Measurements from ENCODE around the gene PARD3.
A peak's percentile ranks its signal among the peaks of the same experiment; 100 is the strongest.
"Not testable (repeated sequence)": the region's sequence is repeated elsewhere in the genome, so short reads cannot be mapped to it uniquely, and the experiment has no call there.

Gene PARD3

GRCh38 chr10:34756584-34756983 is 58.5 kb downstream of the PARD3 start:
- Mint-ChIP-seq H3K27ac (no peak overlapping the region), H3K4me3 (no peak overlapping the region), H3K36me3 (no peaks in the 10 kb centered on the region), H3K9me3 (peaks cover 3% of the 10 kb centered on the region), H3K4me1 (no peaks in the 10 kb centered on the region)
- DNase-seq (ENCODE audit: low spot score in 2 of 2), result no peak
- no peak for ATAC-seq

GRCh38 chr10:34753014-34753757 is 61.9 kb downstream of the PARD3 start:
- no peak for DNase-seq (ENCODE audit: low spot score in 2 of 2)
- Mint-ChIP-seq H3K36me3 (no peaks in the 10 kb centered on the region), H3K4me3 (no peak overlapping the region)

GRCh38 chr10:34751272-34751671 is 63.8 kb downstream of the PARD3 start:
- no peaks in the 10 kb centered on the region for H3K9me3 Mint-ChIP-seq
- peaks cover 5% of the 10 kb centered on the region for H3K4me1 Mint-ChIP-seq
- no peak for DNase-seq (ENCODE audit: low spot score in 2 of 2)
- no peak for ATAC-seq
- no peaks in the 10 kb centered on the region for H3K36me3 Mint-ChIP-seq
- H3K4me3 Mint-ChIP-seq, result no peak overlapping the region
- no peak overlapping the region for H3K27ac Mint-ChIP-seq

More at GRCh38 chr10:34753014-34753757, 61.9 kb downstream of the PARD3 start:
- no peaks in the 10 kb centered on the region for H3K9me3 Mint-ChIP-seq
- no peak overlapping the region for H3K27ac Mint-ChIP-seq
- no peak for ATAC-seq
- H3K4me1 Mint-ChIP-seq, result peaks cover 5% of the 10 kb centered on the region

GRCh38 chr10:34750795-34751194 is 64.3 kb downstream of the PARD3 start:
- H3K4me1 Mint-ChIP-seq; H3K27ac Mint-ChIP-seq; DNase-seq (ENCODE audit: low spot score in 2 of 2); H3K4me3 Mint-ChIP-seq; ATAC-seq; H3K9me3 Mint-ChIP-seq; H3K36me3 Mint-ChIP-seq: not testable (repeated sequence)

GRCh38 chr10:34748767-34749166 is 66.3 kb downstream of the PARD3 start:
- peak; percentile 8 for ATAC-seq
- H3K9me3 Mint-ChIP-seq, result no peaks in the 10 kb centered on the region
- DNase-seq (ENCODE audit: low spot score in 2 of 2), result no peak
- no peaks in the 10 kb centered on the region for H3K36me3 Mint-ChIP-seq
- H3K4me3 Mint-ChIP-seq, result no peak overlapping the region
- H3K27ac Mint-ChIP-seq, result no peak overlapping the region
- peaks cover 5% of the 10 kb centered on the region for H3K4me1 Mint-ChIP-seq

GRCh38 chr10:34748357-34748756 is 66.7 kb downstream of the PARD3 start:
- Mint-ChIP-seq H3K27ac (no peak overlapping the region), H3K4me1 (peaks cover 5% of the 10 kb centered on the region), H3K4me3 (no peak overlapping the region), H3K36me3 (no peaks in the 10 kb centered on the region), H3K9me3 (no peaks in the 10 kb centered on the region)
- peak; percentile 28 for ATAC-seq
- no peak for DNase-seq (ENCODE audit: low spot score in 2 of 2)

GRCh38 chr10:34746094-34746493 is 69.0 kb downstream of the PARD3 start:
- H3K4me1 Mint-ChIP-seq, result peaks cover 5% of the 10 kb centered on the region
- no peaks in the 10 kb centered on the region for H3K9me3 Mint-ChIP-seq
- H3K4me3 Mint-ChIP-seq, result no peak overlapping the region
- H3K36me3 Mint-ChIP-seq, result no peaks in the 10 kb centered on the region
- no peak overlapping the region for H3K27ac Mint-ChIP-seq
- DNase-seq (ENCODE audit: low spot score in 2 of 2), result no peak
- no peak for ATAC-seq

- Mint-ChIP-seq H3K4me1 (peaks cover 5% of the 10 kb centered on the region), H3K4me3 (no peak overlapping the region), H3K36me3 (no peaks in the 10 kb centered on the region), H3K27ac (no peak overlapping the region), H3K9me3 (no peaks in the 10 kb centered on the region)
- DNase-seq (ENCODE audit: low spot score in 2 of 2) (no peak), ATAC-seq (no peak)
Measured at GRCh38 chr10:34745244-34745643, 69.9 kb downstream of the PARD3 start.

- Mint-ChIP-seq H3K36me3 (no peaks in the 10 kb centered on the region), H3K4me1 (peaks cover 5% of the 10 kb centered on the region), H3K9me3 (no peaks in the 10 kb centered on the region), H3K27ac (no peak overlapping the region), H3K4me3 (no peak overlapping the region)
- ATAC-seq (no peak), DNase-seq (ENCODE audit: low spot score in 2 of 2) (no peak)
Measured at GRCh38 chr10:34744590-34744989, 70.5 kb downstream of the PARD3 start.

- Mint-ChIP-seq H3K9me3 (no peaks in the 10 kb centered on the region), H3K27ac (no peak overlapping the region), H3K4me3 (no peak overlapping the region), H3K36me3 (no peaks in the 10 kb centered on the region), H3K4me1 (peaks cover 5% of the 10 kb centered on the region)
- no peak for DNase-seq (ENCODE audit: low spot score in 2 of 2)
- ATAC-seq, result no peak
Measured at GRCh38 chr10:34743814-34744213, 71.3 kb downstream of the PARD3 start.

- H3K9me3 Mint-ChIP-seq, result no peaks in the 10 kb centered on the region
- H3K4me1 Mint-ChIP-seq, result no peaks in the 10 kb centered on the region
Measured at GRCh38 chr10:34742456-34742855, 72.6 kb downstream of the PARD3 start.

GRCh38 chr10:34741087-34741486 is 74.0 kb downstream of the PARD3 start:
- H3K4me1 Mint-ChIP-seq; H3K27ac Mint-ChIP-seq; ATAC-seq; H3K9me3 Mint-ChIP-seq; H3K4me3 Mint-ChIP-seq; H3K36me3 Mint-ChIP-seq; DNase-seq (ENCODE audit: low spot score in 2 of 2): not testable (repeated sequence)

More at GRCh38 chr10:34742456-34742855, 72.6 kb downstream of the PARD3 start:
- ATAC-seq (no peak), DNase-seq (ENCODE audit: low spot score in 2 of 2) (no peak)
- H3K36me3 Mint-ChIP-seq, result no peaks in the 10 kb centered on the region
- no peak overlapping the region for H3K27ac Mint-ChIP-seq
- no peak overlapping the region for H3K4me3 Mint-ChIP-seq

GRCh38 chr10:34740321-34740720 is 74.8 kb downstream of the PARD3 start:
- Mint-ChIP-seq H3K4me3 (no peak overlapping the region), H3K36me3 (no peaks in the 10 kb centered on the region), H3K27ac (no peak overlapping the region), H3K4me1 (no peaks in the 10 kb centered on the region), H3K9me3 (no peaks in the 10 kb centered on the region)
- ATAC-seq (no peak), DNase-seq (ENCODE audit: low spot score in 2 of 2) (no peak)

- H3K4me1 Mint-ChIP-seq, result no peaks in the 10 kb centered on the region
- DNase-seq (ENCODE audit: low spot score in 2 of 2) (no peak), ATAC-seq (peak; percentile 11)
- no peaks in the 10 kb centered on the region for H3K9me3 Mint-ChIP-seq
- no peak overlapping the region for H3K27ac Mint-ChIP-seq
- H3K36me3 Mint-ChIP-seq, result no peaks in the 10 kb centered on the region
- no peak overlapping the region for H3K4me3 Mint-ChIP-seq
Measured at GRCh38 chr10:34739915-34740314, 75.2 kb downstream of the PARD3 start.

- no peak overlapping the region for H3K27ac Mint-ChIP-seq
- no peaks in the 10 kb centered on the region for H3K36me3 Mint-ChIP-seq
- no peak overlapping the region for H3K4me3 Mint-ChIP-seq
- no peaks in the 10 kb centered on the region for H3K4me1 Mint-ChIP-seq
- ATAC-seq, result no peak
- no peak for DNase-seq (ENCODE audit: low spot score in 2 of 2)
- no peaks in the 10 kb centered on the region for H3K9me3 Mint-ChIP-seq
Measured at GRCh38 chr10:34737772-34738169, 77.3 kb downstream of the PARD3 start.

- no peak overlapping the region for H3K4me3 Mint-ChIP-seq
- no peaks in the 10 kb centered on the region for H3K9me3 Mint-ChIP-seq
- no peaks in the 10 kb centered on the region for H3K4me1 Mint-ChIP-seq
- H3K27ac Mint-ChIP-seq, result no peak overlapping the region
- no peak for ATAC-seq
- no peak for DNase-seq (ENCODE audit: low spot score in 2 of 2)
- no peaks in the 10 kb centered on the region for H3K36me3 Mint-ChIP-seq
Measured at GRCh38 chr10:34736976-34737771, 77.9 kb downstream of the PARD3 start.

All from stimulated activated effector memory CD8-positive, alpha-beta T cell treated with anti-CD3 and anti-CD28 coated beads, Interleukin-12 subunit alpha, Interleukin-12 subunit beta, amount 100 ng/mL, for 72 hours (primary cell).